ENCODE data around the gene NLGN4Y.

Gene NLGN4Y

GRCh38 chrY:14798010-14798409 lies 273.7 kb downstream of the NLGN4Y start:
- no peak for TF ChIP-seq SIN3A (IDR thresholded peaks at IDR 0.05; ENCODE audit: borderline replicate concordance, insufficient read depth, low read length)
- TF ChIP-seq REST (IDR thresholded peaks at IDR 0.05; ENCODE audit: insufficient read depth in 1 of 2, low read depth in 2 of 2, low read length in 2 of 2): no peak
- TF ChIP-seq FOXP2 (optimal IDR thresholded peaks at IDR 0.05; ENCODE audit: borderline replicate concordance, extremely low read depth, extremely low read length, insufficient read depth): no peak
- no peak for TF ChIP-seq POLR2AphosphoS5 (IDR thresholded peaks at IDR 0.05; ENCODE audit: low read depth, low read length)

- no peak for TF ChIP-seq POLR2AphosphoS5 (IDR thresholded peaks at IDR 0.05; ENCODE audit: low read depth, low read length)
- TF ChIP-seq FOXP2 (optimal IDR thresholded peaks at IDR 0.05; ENCODE audit: borderline replicate concordance, extremely low read depth, extremely low read length, insufficient read depth): no peak
- TF ChIP-seq TAF1 (IDR thresholded peaks at IDR 0.05; ENCODE audit: borderline replicate concordance, insufficient read depth, low read length): no peak
- TF ChIP-seq SIN3A (IDR thresholded peaks at IDR 0.05; ENCODE audit: borderline replicate concordance, insufficient read depth, low read length): no peak
- TF ChIP-seq REST (IDR thresholded peaks at IDR 0.05; ENCODE audit: insufficient read depth in 1 of 2, low read depth in 2 of 2, low read length in 2 of 2): no peak
Measured at GRCh38 chrY:14801096-14801495, 276.8 kb downstream of the NLGN4Y start.

- TF ChIP-seq FOXP2 (optimal IDR thresholded peaks at IDR 0.05; ENCODE audit: borderline replicate concordance, extremely low read depth, extremely low read length, insufficient read depth) (no peak), SIN3A (IDR thresholded peaks at IDR 0.05; ENCODE audit: borderline replicate concordance, insufficient read depth, low read length) (no peak), REST (IDR thresholded peaks at IDR 0.05; ENCODE audit: insufficient read depth in 1 of 2, low read depth in 2 of 2, low read length in 2 of 2) (no peak), POLR2AphosphoS5 (IDR thresholded peaks at IDR 0.05; ENCODE audit: low read depth, low read length) (no peak), TAF1 (IDR thresholded peaks at IDR 0.05; ENCODE audit: borderline replicate concordance, insufficient read depth, low read length) (no peak)
Measured at GRCh38 chrY:14802125-14802524, 277.8 kb downstream of the NLGN4Y start.

- TF ChIP-seq SIN3A (IDR thresholded peaks at IDR 0.05; ENCODE audit: borderline replicate concordance, insufficient read depth, low read length): no peak
Measured at GRCh38 chrY:14804041-14804440, 279.7 kb downstream of the NLGN4Y start.

GRCh38 chrY:14818452-14818851 lies 294.1 kb downstream of the NLGN4Y start:
- no peak for TF ChIP-seq SIN3A (IDR thresholded peaks at IDR 0.05; ENCODE audit: borderline replicate concordance, insufficient read depth, low read length)
- no peak for TF ChIP-seq TAF1 (IDR thresholded peaks at IDR 0.05; ENCODE audit: borderline replicate concordance, insufficient read depth, low read length)
- TF ChIP-seq FOXP2 (optimal IDR thresholded peaks at IDR 0.05; ENCODE audit: borderline replicate concordance, extremely low read depth, extremely low read length, insufficient read depth): no peak
- TF ChIP-seq POLR2AphosphoS5 (IDR thresholded peaks at IDR 0.05; ENCODE audit: low read depth, low read length): no peak
- TF ChIP-seq REST (IDR thresholded peaks at IDR 0.05; ENCODE audit: insufficient read depth in 1 of 2, low read depth in 2 of 2, low read length in 2 of 2): no peak

All from PFSK-1 (cell line).